WERI-Rb-1 (cell line): ENCODE measurements around the gene STXBP6.

Source experiments
- DNase-seq: peaks from one replicate; pipeline ENCODE4 v3.0.0-alpha.2; 2020
- H3K27ac ChIP-seq: fragments of 250-450 bp; sonication (Bioruptor Pico); 2 replicates; pipeline ENCODE4 v1.5.1; 2020; ENCODE audit warnings: mild to moderate bottlenecking, moderate library complexity
- H3K27me3 ChIP-seq: fragments of 250-450 bp; sonication (Bioruptor Pico); 2 replicates; pipeline ENCODE4 v1.5.1; 2021; ENCODE audit warnings: mild to moderate bottlenecking, low read depth, moderate library complexity; ENCODE audit not compliant: insufficient read depth, severe bottlenecking
- H3K36me3 ChIP-seq: fragments of 250-450 bp; sonication (Bioruptor Pico); 2 replicates; pipeline ENCODE4 v1.5.1; 2020; ENCODE audit warnings: mild to moderate bottlenecking, moderate library complexity
- H3K4me3 ChIP-seq: 2 replicates; pipeline ENCODE4 v1.5.1; 2011; ENCODE audit warnings: low read depth, mild to moderate bottlenecking, control low read depth, low read length
- H3K9me3 ChIP-seq: fragments of 250-450 bp; sonication (Bioruptor Pico); 2 replicates; pipeline ENCODE4 v1.5.1; 2021; ENCODE audit warnings: mild to moderate bottlenecking, moderate library complexity; ENCODE audit not compliant: severe bottlenecking
- TF ChIP-seq, protein P1 (sequence below): IDR thresholded peaks from 2 replicates; pipeline ENCODE4 v1.5.1; 2011; ENCODE audit warnings: low read depth, mild to moderate bottlenecking, control low read depth, inconsistent platforms, low read length

Gene STXBP6

DNA sequence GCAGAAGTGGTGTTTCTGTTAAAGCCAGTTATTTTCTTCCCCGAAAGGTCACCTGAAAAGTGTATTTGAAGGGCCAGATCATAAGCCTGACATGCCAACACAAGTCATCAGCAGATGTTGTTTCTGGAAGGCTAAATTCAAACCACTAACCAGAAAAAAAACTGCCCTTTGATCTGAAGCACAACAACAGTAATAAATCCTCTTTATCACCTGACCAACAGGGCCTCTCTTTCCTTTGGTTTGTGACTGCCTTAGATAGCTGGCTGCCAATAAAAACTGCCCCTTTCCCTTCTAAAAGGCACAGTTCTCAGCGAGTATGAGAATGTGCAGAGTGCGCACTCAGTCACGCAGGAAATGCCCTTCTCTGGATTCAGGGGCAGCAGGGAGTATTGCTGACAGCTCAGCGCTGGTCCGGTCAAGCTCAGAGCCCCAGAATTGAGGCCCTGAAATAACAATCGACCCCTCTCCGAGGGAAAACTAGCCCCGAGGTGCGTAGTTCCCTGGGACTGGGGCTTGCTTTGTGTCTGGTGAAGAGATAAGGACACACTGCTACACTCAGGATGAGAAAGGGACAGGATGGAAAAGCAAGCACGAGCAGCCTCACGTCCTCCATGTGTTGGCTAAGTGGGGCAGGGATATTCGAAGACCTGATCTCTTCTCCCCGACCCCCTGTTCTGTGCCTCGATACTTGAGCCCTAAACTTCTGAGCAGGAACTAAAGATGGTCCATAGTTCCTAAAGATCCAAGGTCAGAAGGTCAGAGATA is 231.7 kb downstream of the STXBP6 start:
- no peak for DNase-seq
- Histone ChIP-seq H3K36me3 (no peaks in the 10 kb centered on the region), H3K4me3 (no peak overlapping the region), H3K27me3 (peaks cover 72% of the 10 kb centered on the region), H3K9me3 (no peaks in the 10 kb centered on the region), H3K27ac (no peak overlapping the region)
- TF ChIP-seq, protein P1, sequence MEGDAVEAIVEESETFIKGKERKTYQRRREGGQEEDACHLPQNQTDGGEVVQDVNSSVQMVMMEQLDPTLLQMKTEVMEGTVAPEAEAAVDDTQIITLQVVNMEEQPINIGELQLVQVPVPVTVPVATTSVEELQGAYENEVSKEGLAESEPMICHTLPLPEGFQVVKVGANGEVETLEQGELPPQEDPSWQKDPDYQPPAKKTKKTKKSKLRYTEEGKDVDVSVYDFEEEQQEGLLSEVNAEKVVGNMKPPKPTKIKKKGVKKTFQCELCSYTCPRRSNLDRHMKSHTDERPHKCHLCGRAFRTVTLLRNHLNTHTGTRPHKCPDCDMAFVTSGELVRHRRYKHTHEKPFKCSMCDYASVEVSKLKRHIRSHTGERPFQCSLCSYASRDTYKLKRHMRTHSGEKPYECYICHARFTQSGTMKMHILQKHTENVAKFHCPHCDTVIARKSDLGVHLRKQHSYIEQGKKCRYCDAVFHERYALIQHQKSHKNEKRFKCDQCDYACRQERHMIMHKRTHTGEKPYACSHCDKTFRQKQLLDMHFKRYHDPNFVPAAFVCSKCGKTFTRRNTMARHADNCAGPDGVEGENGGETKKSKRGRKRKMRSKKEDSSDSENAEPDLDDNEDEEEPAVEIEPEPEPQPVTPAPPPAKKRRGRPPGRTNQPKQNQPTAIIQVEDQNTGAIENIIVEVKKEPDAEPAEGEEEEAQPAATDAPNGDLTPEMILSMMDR = no peak

GRCh38 chr14:24817212-24818057 is 232.5 kb downstream of the STXBP6 start:
- Histone ChIP-seq H3K4me3 (no peak overlapping the region), H3K9me3 (no peaks in the 10 kb centered on the region), H3K27ac (no peak overlapping the region), H3K27me3 (peaks cover 74% of the 10 kb centered on the region), H3K36me3 (no peaks in the 10 kb centered on the region)
- TF ChIP-seq, protein P1 = no peak
- no peak for DNase-seq

- Histone ChIP-seq H3K27ac (no peak overlapping the region), H3K36me3 (no peaks in the 10 kb centered on the region), H3K27me3 (peaks cover 74% of the 10 kb centered on the region), H3K4me3 (no peak overlapping the region), H3K9me3 (no peaks in the 10 kb centered on the region)
- no peak for DNase-seq
- TF ChIP-seq, protein P1 = no peak
These were observed 233.1 kb downstream of the STXBP6 start for GRCh38 chr14:24816929-24817211.

- Histone ChIP-seq H3K4me3 (no peak overlapping the region), H3K27me3 (peaks cover 78% of the 10 kb centered on the region), H3K36me3 (no peaks in the 10 kb centered on the region), H3K27ac (no peak overlapping the region), H3K9me3 (no peaks in the 10 kb centered on the region)
- DNase-seq = no peak
- TF ChIP-seq, protein P1 = no peak
These were observed 233.7 kb downstream of the STXBP6 start for GRCh38 chr14:24816011-24816928.

DNA sequence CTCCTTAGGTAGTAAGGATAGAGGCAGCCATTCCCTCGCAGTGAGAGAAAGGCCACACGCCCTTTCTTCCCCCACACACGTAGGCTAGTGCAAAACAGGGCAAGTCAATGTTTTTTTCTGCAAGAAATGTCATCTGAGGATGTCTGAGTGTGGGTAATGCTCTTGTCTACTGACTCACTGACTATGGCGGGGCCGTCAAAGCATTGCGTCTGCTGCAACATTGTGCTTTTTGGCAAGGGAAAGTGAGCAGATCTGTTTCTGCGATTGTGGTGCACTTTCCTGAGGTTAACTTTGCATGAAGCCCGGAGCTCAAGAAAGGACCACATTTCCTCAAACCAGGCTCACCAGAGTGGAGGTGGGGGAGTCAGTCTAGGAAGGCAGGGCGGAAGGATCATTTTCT is 234.4 kb downstream of the STXBP6 start:
- DNase-seq = no peak
- Histone ChIP-seq H3K27ac (no peak overlapping the region), H3K4me3 (no peak overlapping the region), H3K36me3 (no peaks in the 10 kb centered on the region), H3K27me3 (peaks cover 79% of the 10 kb centered on the region), H3K9me3 (no peaks in the 10 kb centered on the region)
- TF ChIP-seq, protein P1 = no peak
